ENCODE results near the gene PTGDS. TPM values are rescaled to one million over a fixed set of nuclear protein-coding genes. Genes with fewer than 3 reads are reported as not detected.

Gene PTGDS
- total RNA-seq, 2 experiments from 2014 or later: not detected

- POLR2A ChIA-PET: no interaction called here
- CTCF ChIA-PET: interaction anchor here (1.0 to 1.4 kb wide), 5 partner anchors 11 to 123 kb away, joined by 3 to 8 read pairs (median 3); partner anchors contain the start of genes AJM1 and CLIC3
Observed at GRCh38 chr9:136964833-136965422, 12.4 kb upstream of the PTGDS start.

- POLR2A ChIA-PET: no interaction called here
Observed at GRCh38 chr9:136965771-136966484, 11.4 kb upstream of the PTGDS start.

GRCh38 chr9:136968333-136969127 is 8.8 kb upstream of the PTGDS start:
- ChIA-PET POLR2A (no interaction called here), CTCF (interaction anchor here (2.1 kb wide), 1 partner anchor 10 kb away, joined by 5 read pairs; no protein-coding TSS in a partner anchor)

More at GRCh38 chr9:136965771-136966484, 11.4 kb upstream of the PTGDS start:
- CTCF ChIA-PET: interaction anchor here (0.6 to 1.5 kb wide), 6 partner anchors 13 to 214 kb away, joined by 3 to 5 read pairs (median 4); partner anchors contain the start of gene AJM1

GRCh38 chr9:136969150-136969549 is 8.2 kb upstream of the PTGDS start:
- CTCF ChIA-PET: interaction anchor here (1.7 to 2.1 kb wide), 2 partner anchors 9 to 61 kb away, joined by 5 read pairs; no protein-coding TSS in a partner anchor
- POLR2A ChIA-PET: no interaction called here

- CTCF ChIA-PET: interaction anchor here (1.7 kb wide), 1 partner anchor 60 kb away, joined by 5 read pairs; no protein-coding TSS in a partner anchor
Observed at GRCh38 chr9:136969774-136970173, 7.5 kb upstream of the PTGDS start.

GRCh38 chr9:136970361-136970760 is 6.9 kb upstream of the PTGDS start:
- ChIA-PET CTCF (interaction anchor here (0.9 to 1.7 kb wide), 2 partner anchors 59 to 76 kb away, joined by 3 to 5 read pairs; no protein-coding TSS in a partner anchor), POLR2A (interaction anchor here (1.0 kb wide), 1 partner anchor 17 kb away, joined by 5 read pairs; no protein-coding TSS in a partner anchor)

More at GRCh38 chr9:136969774-136970173, 7.5 kb upstream of the PTGDS start:
- POLR2A ChIA-PET: no interaction called here

- CTCF ChIA-PET: no interaction called here
- POLR2A ChIA-PET: no interaction called here
Observed at GRCh38 chr9:136971746-136972145, 5.6 kb upstream of the PTGDS start.

GRCh38 chr9:136972335-136972734 is 5.0 kb upstream of the PTGDS start:
- POLR2A ChIA-PET: no interaction called here
- CTCF ChIA-PET: interaction anchor here (1.0 kb wide), 1 partner anchor 28 kb away, joined by 3 read pairs; the partner anchor contains the start of gene FBXW5

- POLR2A ChIA-PET: no interaction called here
- CTCF ChIA-PET: interaction anchor here (1.0 to 1.3 kb wide), 2 partner anchors 29 to 32 kb away, joined by 3 read pairs; partner anchors contain the start of gene FBXW5
Observed at GRCh38 chr9:136972743-136973142, 4.6 kb upstream of the PTGDS start.

- POLR2A ChIA-PET: no interaction called here
- CTCF ChIA-PET: interaction anchor here (1.0 to 3.1 kb wide), 9 partner anchors 9 to 186 kb away, joined by 3 to 10 read pairs (median 5); partner anchors contain the start of genes FBXW5 and PAXX
Observed at GRCh38 chr9:136973618-136974617, 3.4 kb upstream of the PTGDS start.

- CTCF ChIA-PET: interaction anchor here (0.5 to 3.1 kb wide), 16 partner anchors 10 to 248 kb away, joined by 3 to 17 read pairs (median 4); partner anchors contain the start of genes ABCA2, C8G, CLIC3 and FUT7
- POLR2A ChIA-PET: no interaction called here
Observed at GRCh38 chr9:136974817-136975535, 2.3 kb upstream of the PTGDS start.

GRCh38 chr9:136975644-136976043 is 1.7 kb upstream of the PTGDS start:
- ChIA-PET POLR2A (no interaction called here), CTCF (interaction anchor here (0.5 to 3.1 kb wide), 17 partner anchors 9 to 249 kb away, joined by 3 to 17 read pairs (median 5); partner anchors contain the start of genes ABCA2, CLIC3, FUT7 and PAXX)

GRCh38 chr9:136977649-136978072 is 357 bp downstream of the PTGDS start:
- ChIA-PET CTCF (interaction anchor here (1.2 kb wide), 1 partner anchor 9 kb away, joined by 5 read pairs; no protein-coding TSS in a partner anchor), POLR2A (interaction anchor here (1.2 kb wide), 1 partner anchor 15 kb away, joined by 3 read pairs; the partner anchor contains the start of gene PAXX)

- POLR2A ChIA-PET: interaction anchor here (1.2 kb wide), 1 partner anchor 14 kb away, joined by 3 read pairs; the partner anchor contains the start of gene PAXX
- CTCF ChIA-PET: interaction anchor here (0.8 to 1.2 kb wide), 2 partner anchors 10 to 12 kb away, joined by 4 to 5 read pairs; no protein-coding TSS in a partner anchor
Observed at GRCh38 chr9:136978073-136978864, 965 bp downstream of the PTGDS start.

- POLR2A ChIA-PET: interaction anchor here (1.2 kb wide), 1 partner anchor 14 kb away, joined by 3 read pairs; the partner anchor contains the start of gene PAXX
- CTCF ChIA-PET: interaction anchor here (0.8 to 1.2 kb wide), 2 partner anchors 10 to 13 kb away, joined by 4 to 5 read pairs; no protein-coding TSS in a partner anchor
Observed at GRCh38 chr9:136978865-136979544, 1.7 kb downstream of the PTGDS start.
